Type B pancreatic cell (in vitro differentiated cells): ENCODE results near the gene SQSTM1. TPM values are rescaled to one million over a fixed set of nuclear protein-coding genes. Genes with fewer than 3 reads are reported as not detected.

Source experiments
- DNase-seq: peaks from one replicate; pipeline ENCODE4 v3.0.0; 2021; ENCODE audit warnings: mixed read lengths; ENCODE audit not compliant: unreplicated experiment; ENCODE audit errors: extremely low spot score
- H3K27ac Mint-ChIP-seq: 2 replicates; pipeline ENCODE4 v1.8.0; 2021; ENCODE audit warnings: mild to moderate bottlenecking, mixed read lengths
- H3K27me3 Mint-ChIP-seq: 2 replicates; pipeline ENCODE4 v1.8.0; 2021; ENCODE audit warnings: mixed read lengths
- H3K36me3 Mint-ChIP-seq: 2 replicates; pipeline ENCODE4 v1.8.0; 2021; ENCODE audit warnings: mixed read lengths
- H3K4me1 Mint-ChIP-seq: one replicate; pipeline ENCODE4 v1.8.0; 2021; ENCODE audit warnings: mixed read lengths; ENCODE audit not compliant: unreplicated experiment
- H3K4me3 Mint-ChIP-seq: 2 replicates; pipeline ENCODE4 v1.8.0; 2021; ENCODE audit warnings: mild to moderate bottlenecking, mixed read lengths
- H3K9me3 Mint-ChIP-seq: 2 replicates; pipeline ENCODE4 v1.8.0; 2021; ENCODE audit warnings: mixed read lengths
- CTCF ChIP-seq: fragments of 200-600 bp; sonication (generic); conservative IDR thresholded peaks from 2 replicates; pipeline ENCODE4 v1.5.0; 2021; ENCODE audit warnings: antibody characterized with exemption, mild to moderate bottlenecking
- total RNA-seq: library from RNA; stranded (reverse); gene quantifications from 2 replicates; pipeline ENCODE4 v1.2.1, GENCODE V29; 2021; ENCODE audit warnings: low replicate concordance

The SQSTM1 gene
- total RNA-seq, 1 donor from 2014 or later, result 133 TPM

- H3K9me3 Mint-ChIP-seq, result no peaks in the 10 kb centered on the region
- TF ChIP-seq CTCF, result no peak
- H3K36me3 Mint-ChIP-seq, result peaks cover 45% of the 10 kb centered on the region
- no peaks in the 10 kb centered on the region for H3K4me1 Mint-ChIP-seq
- peak overlapping the region; percentile 55 for H3K27ac Mint-ChIP-seq
- DNase-seq, result no peak
- no peaks in the 10 kb centered on the region for H3K27me3 Mint-ChIP-seq
- H3K4me3 Mint-ChIP-seq, result no peak overlapping the region
These were observed 9.2 kb downstream of the SQSTM1 start for GRCh38 chr5:179829732-179830435.

- H3K27ac Mint-ChIP-seq, result peak overlapping the region; percentile 41
- no peaks in the 10 kb centered on the region for H3K4me1 Mint-ChIP-seq
- no peak for TF ChIP-seq CTCF
- no peak for DNase-seq
- H3K27me3 Mint-ChIP-seq, result no peaks in the 10 kb centered on the region
- no peak overlapping the region for H3K4me3 Mint-ChIP-seq
- H3K36me3 Mint-ChIP-seq, result peaks cover 47% of the 10 kb centered on the region
- no peaks in the 10 kb centered on the region for H3K9me3 Mint-ChIP-seq
These were observed 10.2 kb downstream of the SQSTM1 start for GRCh38 chr5:179830818-179831468.

GRCh38 chr5:179832039-179832745, 11.5 kb downstream of the SQSTM1 start:
- peaks cover 60% of the 10 kb centered on the region for H3K36me3 Mint-ChIP-seq
- H3K27me3 Mint-ChIP-seq, result no peaks in the 10 kb centered on the region
- H3K9me3 Mint-ChIP-seq, result no peaks in the 10 kb centered on the region
- H3K4me1 Mint-ChIP-seq, result peaks cover 4% of the 10 kb centered on the region
- no peak for DNase-seq
- H3K4me3 Mint-ChIP-seq, result no peak overlapping the region
- peak overlapping the region; percentile 50 for H3K27ac Mint-ChIP-seq
- no peak for TF ChIP-seq CTCF

- no peak for TF ChIP-seq CTCF
- Mint-ChIP-seq H3K4me3 (no peak overlapping the region), H3K4me1 (peaks cover 4% of the 10 kb centered on the region), H3K27ac (peak overlapping the region; percentile 68), H3K27me3 (no peaks in the 10 kb centered on the region), H3K9me3 (no peaks in the 10 kb centered on the region), H3K36me3 (peaks cover 53% of the 10 kb centered on the region)
- no peak for DNase-seq
These were observed 12.5 kb downstream of the SQSTM1 start for GRCh38 chr5:179833056-179833708.

- Mint-ChIP-seq H3K4me1 (peaks cover 4% of the 10 kb centered on the region), H3K27ac (peak overlapping the region; percentile 68), H3K4me3 (no peak overlapping the region), H3K9me3 (no peaks in the 10 kb centered on the region), H3K36me3 (peaks cover 50% of the 10 kb centered on the region), H3K27me3 (no peaks in the 10 kb centered on the region)
- TF ChIP-seq CTCF, result no peak
- DNase-seq, result no peak
These were observed 13.0 kb downstream of the SQSTM1 start for GRCh38 chr5:179833709-179834070.
